Adrenal gland (tissue), 5 donors: Measurements from ENCODE around the gene PPP1R16B.

Source experiments
- POLR2A ChIP-seq, 2 donors: fragments of 450-650 bp; IDR thresholded peaks; one replicate each; pipeline ENCODE4 v1.6.1; 2017; ENCODE audit warnings: antibody characterized with exemption in 2 of 2, mild to moderate bottlenecking in 2 of 2, moderate library complexity in 1 of 2
- TF ChIP-seq, protein P1 (sequence below), 6 experiments: fragments of 450-650 bp in 4 of 6; fragments of 200-600 bp in 2 of 6; sonication (generic) in 1 of 6; IDR thresholded peaks; 1 replicate in 5 of 6; 2 replicates in 1 of 6; pipeline versions ENCODE4 v1.5.1 to v1.8.0; 2016 to 2021; ENCODE audit warnings: antibody characterized with exemption in 6 of 6, mild to moderate bottlenecking in 2 of 6, moderate library complexity in 1 of 6
- donor health status: DM: no; HTN: no; CAD: no.

DNA sequence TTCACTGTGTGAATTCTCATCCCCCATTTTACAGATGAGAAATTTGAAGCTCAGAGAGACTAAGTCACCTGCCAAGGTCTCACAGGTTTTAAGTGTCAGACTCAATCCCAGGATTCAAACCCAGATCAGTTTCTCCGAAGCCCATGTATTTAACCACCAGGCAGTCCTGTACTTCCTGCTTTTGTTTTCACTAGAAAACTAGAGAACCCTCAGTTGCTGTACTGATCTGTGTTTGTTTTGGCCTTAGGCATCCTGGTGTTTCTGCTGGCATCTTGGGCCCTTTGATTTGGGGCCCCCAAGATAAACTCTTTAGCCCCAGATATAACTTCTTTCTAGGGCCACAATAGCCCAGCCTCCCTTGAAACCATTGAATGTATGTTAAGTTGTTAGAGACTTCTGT, 36.5 kb downstream of the PPP1R16B start:
- TF ChIP-seq POLR2A (IDR thresholded peaks at IDR 0.05): no peak
- TF ChIP-seq, protein P1, sequence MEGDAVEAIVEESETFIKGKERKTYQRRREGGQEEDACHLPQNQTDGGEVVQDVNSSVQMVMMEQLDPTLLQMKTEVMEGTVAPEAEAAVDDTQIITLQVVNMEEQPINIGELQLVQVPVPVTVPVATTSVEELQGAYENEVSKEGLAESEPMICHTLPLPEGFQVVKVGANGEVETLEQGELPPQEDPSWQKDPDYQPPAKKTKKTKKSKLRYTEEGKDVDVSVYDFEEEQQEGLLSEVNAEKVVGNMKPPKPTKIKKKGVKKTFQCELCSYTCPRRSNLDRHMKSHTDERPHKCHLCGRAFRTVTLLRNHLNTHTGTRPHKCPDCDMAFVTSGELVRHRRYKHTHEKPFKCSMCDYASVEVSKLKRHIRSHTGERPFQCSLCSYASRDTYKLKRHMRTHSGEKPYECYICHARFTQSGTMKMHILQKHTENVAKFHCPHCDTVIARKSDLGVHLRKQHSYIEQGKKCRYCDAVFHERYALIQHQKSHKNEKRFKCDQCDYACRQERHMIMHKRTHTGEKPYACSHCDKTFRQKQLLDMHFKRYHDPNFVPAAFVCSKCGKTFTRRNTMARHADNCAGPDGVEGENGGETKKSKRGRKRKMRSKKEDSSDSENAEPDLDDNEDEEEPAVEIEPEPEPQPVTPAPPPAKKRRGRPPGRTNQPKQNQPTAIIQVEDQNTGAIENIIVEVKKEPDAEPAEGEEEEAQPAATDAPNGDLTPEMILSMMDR (IDR thresholded peaks at IDR 0.05): no peak
